ENCODE measurements around the gene IGSF10.
A peak's percentile ranks its signal among the peaks of the same experiment; 100 is the strongest.

IGSF10 gene

DNA sequence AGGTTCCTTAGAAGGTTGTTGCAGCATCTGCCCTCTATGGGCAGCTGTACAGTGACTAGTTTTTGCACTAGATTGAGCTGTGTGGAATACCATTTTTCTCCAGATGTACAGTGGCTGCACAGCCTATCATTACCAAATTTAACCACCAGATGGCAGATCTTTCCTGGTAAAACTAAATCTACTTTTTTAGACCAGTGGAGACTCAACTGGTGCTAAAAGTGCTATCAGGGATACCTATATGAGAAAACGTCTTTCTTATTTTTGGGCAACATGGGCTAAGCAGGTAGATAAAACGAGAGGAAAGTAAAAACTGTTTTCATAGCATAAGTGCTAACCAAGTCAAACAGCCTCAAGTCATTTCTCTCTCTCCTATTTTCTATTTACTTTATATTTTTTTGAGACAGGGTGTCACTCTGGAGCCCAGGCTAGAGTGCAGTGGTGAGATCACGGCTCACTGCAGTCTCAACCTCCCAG is 21.2 kb downstream of the IGSF10 start:
- peak; percentile 76 for DNase-seq (ENCODE audit: low read depth)
- no peak overlapping the region for H3K4me3 ChIP-seq (ENCODE audit: low read depth, low read length)
- no peak for TF ChIP-seq MYC (IDR thresholded peaks at IDR 0.05; ENCODE audit: low read depth, low read length)
- TF ChIP-seq, protein P1, sequence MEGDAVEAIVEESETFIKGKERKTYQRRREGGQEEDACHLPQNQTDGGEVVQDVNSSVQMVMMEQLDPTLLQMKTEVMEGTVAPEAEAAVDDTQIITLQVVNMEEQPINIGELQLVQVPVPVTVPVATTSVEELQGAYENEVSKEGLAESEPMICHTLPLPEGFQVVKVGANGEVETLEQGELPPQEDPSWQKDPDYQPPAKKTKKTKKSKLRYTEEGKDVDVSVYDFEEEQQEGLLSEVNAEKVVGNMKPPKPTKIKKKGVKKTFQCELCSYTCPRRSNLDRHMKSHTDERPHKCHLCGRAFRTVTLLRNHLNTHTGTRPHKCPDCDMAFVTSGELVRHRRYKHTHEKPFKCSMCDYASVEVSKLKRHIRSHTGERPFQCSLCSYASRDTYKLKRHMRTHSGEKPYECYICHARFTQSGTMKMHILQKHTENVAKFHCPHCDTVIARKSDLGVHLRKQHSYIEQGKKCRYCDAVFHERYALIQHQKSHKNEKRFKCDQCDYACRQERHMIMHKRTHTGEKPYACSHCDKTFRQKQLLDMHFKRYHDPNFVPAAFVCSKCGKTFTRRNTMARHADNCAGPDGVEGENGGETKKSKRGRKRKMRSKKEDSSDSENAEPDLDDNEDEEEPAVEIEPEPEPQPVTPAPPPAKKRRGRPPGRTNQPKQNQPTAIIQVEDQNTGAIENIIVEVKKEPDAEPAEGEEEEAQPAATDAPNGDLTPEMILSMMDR (IDR thresholded peaks at IDR 0.05; ENCODE audit: low read depth, low read length): peak; percentile 61

DNA sequence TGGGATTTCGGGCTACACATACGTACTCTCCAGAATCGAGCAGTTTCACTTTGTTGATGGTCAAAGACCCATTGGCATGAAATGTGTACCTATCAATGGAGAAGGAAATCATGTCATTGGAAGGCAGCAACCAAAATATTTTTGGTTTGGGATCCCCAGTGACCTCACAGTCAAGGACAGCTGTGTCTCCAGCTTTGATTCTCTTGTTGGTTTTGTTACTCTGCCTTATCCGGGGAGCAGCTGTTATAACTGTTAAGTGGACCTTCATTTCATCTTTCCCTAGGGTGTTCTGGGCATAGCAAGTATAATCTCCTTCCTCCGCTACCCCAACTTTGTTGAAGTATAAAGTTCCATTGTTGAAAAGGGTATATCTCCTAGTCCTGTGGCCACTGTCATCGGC is 23.0 kb downstream of the IGSF10 start:
- DNase-seq (ENCODE audit: low read depth): no peak
- TF ChIP-seq POLR2A (IDR thresholded peaks at IDR 0.05; ENCODE audit: extremely low read depth, insufficient read length) (no peak), MYC (IDR thresholded peaks at IDR 0.05; ENCODE audit: low read depth, low read length) (no peak)
- TF ChIP-seq, protein P2, sequence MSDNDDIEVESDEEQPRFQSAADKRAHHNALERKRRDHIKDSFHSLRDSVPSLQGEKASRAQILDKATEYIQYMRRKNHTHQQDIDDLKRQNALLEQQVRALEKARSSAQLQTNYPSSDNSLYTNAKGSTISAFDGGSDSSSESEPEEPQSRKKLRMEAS (IDR thresholded peaks at IDR 0.05; ENCODE audit: low read depth, low read length): no peak
- TF ChIP-seq, protein P1 (IDR thresholded peaks at IDR 0.05; ENCODE audit: low read depth, low read length): no peak
- H3K4me3 ChIP-seq (ENCODE audit: low read depth, low read length): no peak overlapping the region

DNA sequence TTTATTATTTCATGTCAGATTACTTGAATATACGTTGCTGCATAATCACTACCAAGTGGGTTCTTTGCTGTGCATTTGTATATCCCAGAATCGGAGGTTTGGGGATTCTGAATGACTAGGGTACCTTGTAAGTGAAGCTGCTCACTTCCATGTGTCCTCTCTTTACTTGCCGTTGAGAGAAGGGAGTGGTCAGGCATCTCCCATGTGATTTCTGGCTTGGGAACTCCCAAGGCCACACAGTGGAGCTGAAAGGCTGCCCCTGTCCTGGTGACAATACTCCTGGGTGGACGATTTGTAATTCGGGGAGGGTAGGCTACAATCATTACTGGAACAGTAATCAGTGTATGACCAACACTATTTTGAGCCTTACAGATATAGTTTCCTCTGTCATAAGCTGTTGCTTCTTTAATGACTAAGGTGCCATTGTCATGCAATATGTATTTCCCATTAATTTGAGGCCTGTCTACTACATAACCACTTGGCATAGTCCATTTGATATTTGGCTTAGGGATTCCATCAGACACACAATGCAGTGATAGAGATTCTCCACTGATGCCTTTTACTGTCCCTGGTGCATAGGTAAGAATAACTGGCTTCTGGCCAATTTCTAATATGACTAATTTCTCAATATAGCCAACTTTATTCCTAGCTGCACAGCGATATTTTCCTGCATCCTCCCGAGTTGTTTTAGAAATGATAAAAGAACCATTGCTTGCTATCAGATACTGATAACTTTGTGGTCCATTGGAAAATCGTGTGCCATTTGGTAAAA is 24.0 kb downstream of the IGSF10 start:
- DNase-seq (ENCODE audit: low read depth): no peak
- H3K4me3 ChIP-seq (ENCODE audit: low read depth, low read length): no peak overlapping the region
- TF ChIP-seq, protein P1 (IDR thresholded peaks at IDR 0.05; ENCODE audit: low read depth, low read length): no peak
- TF ChIP-seq MYC (IDR thresholded peaks at IDR 0.05; ENCODE audit: low read depth, low read length): no peak

GRCh38 chr3:151434151-151434890 is 26.5 kb downstream of the IGSF10 start:
- no peak for DNase-seq (ENCODE audit: low read depth)
- H3K4me3 ChIP-seq (ENCODE audit: low read depth, low read length): no peak overlapping the region
- TF ChIP-seq POLR2A (IDR thresholded peaks at IDR 0.05; ENCODE audit: extremely low read depth, insufficient read length): no peak
- TF ChIP-seq, protein P2 (IDR thresholded peaks at IDR 0.05; ENCODE audit: low read depth, low read length): no peak
- TF ChIP-seq MYC (IDR thresholded peaks at IDR 0.05; ENCODE audit: low read depth, low read length): no peak
- TF ChIP-seq, protein P1 (IDR thresholded peaks at IDR 0.05; ENCODE audit: low read depth, low read length): no peak

GRCh38 chr3:151432616-151433372 is 28.1 kb downstream of the IGSF10 start:
- TF ChIP-seq, protein P2 (IDR thresholded peaks at IDR 0.05; ENCODE audit: low read depth, low read length): no peak
- TF ChIP-seq, protein P1 (IDR thresholded peaks at IDR 0.05; ENCODE audit: low read depth, low read length): no peak
- TF ChIP-seq POLR2A (IDR thresholded peaks at IDR 0.05; ENCODE audit: extremely low read depth, insufficient read length) (no peak), MYC (IDR thresholded peaks at IDR 0.05; ENCODE audit: low read depth, low read length) (no peak)
- DNase-seq (ENCODE audit: low read depth): no peak
- H3K4me3 ChIP-seq (ENCODE audit: low read depth, low read length): no peak overlapping the region

Data from NB4 (cell line).